ENCODE data around the gene CNIH3.

GRCh38 chr1:224789311-224789710, 173.2 kb downstream of the CNIH3 start:
- no peak for TF ChIP-seq CTCF (IDR thresholded peaks at IDR 0.05; ENCODE audit: extremely low read depth in 1 of 2, insufficient read depth in 1 of 2, low read depth in 1 of 2, low read length in 2 of 2)
- TF ChIP-seq JUN (IDR thresholded peaks at IDR 0.05; ENCODE audit: borderline replicate concordance, insufficient read depth, insufficient read length, low read depth), result no peak

Measured in endothelial cell of umbilical vein (primary cell).